Measurements from ENCODE around the gene TBX2. TPM values are rescaled to one million over a fixed set of nuclear protein-coding genes. Genes with fewer than 3 reads are reported as not detected.

TBX2 gene
- total RNA-seq, 1 experiment from 2014 or later: 1.2 TPM

DNA sequence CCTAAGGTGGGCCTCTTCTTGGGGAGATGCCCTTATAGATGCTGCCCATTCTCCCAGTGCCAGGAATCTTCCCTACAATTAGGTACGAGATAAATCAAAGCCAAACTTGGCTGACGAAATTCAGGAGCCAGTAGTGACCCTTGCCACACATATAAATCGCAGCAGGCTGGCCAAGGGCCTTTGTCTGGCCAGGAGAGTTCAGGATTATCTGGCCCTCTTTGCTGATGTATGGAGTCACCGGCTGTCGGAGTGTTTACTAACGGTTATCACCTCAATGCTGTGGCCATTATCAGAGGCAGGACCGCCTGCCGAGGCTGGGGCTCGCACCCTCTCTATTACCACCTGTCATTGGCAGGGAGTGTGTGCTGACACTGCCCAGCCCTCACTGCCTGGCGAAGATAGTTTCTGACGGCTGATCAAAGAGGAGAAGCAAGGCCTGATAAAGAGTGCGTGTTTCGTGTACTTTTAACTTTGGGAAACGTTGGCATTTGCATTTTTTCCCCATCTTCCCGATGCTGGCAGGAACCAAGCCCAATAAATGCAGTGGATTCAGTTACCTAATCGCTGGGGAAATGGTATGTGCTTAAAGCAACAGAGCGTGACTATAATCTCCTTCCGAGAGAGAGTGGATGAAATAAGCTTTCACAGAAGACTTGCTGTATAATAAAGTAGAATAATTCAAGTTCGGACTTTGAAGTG lies 32.8 kb upstream of the TBX2 start:
- DNase-seq (ENCODE audit: low read depth): no peak
- in situ Hi-C loops (cut with HindIII; ENCODE audit: low pct_unique_long_range_greater_than_20kb, low sequenced_read_pairs): no loop called here

DNA sequence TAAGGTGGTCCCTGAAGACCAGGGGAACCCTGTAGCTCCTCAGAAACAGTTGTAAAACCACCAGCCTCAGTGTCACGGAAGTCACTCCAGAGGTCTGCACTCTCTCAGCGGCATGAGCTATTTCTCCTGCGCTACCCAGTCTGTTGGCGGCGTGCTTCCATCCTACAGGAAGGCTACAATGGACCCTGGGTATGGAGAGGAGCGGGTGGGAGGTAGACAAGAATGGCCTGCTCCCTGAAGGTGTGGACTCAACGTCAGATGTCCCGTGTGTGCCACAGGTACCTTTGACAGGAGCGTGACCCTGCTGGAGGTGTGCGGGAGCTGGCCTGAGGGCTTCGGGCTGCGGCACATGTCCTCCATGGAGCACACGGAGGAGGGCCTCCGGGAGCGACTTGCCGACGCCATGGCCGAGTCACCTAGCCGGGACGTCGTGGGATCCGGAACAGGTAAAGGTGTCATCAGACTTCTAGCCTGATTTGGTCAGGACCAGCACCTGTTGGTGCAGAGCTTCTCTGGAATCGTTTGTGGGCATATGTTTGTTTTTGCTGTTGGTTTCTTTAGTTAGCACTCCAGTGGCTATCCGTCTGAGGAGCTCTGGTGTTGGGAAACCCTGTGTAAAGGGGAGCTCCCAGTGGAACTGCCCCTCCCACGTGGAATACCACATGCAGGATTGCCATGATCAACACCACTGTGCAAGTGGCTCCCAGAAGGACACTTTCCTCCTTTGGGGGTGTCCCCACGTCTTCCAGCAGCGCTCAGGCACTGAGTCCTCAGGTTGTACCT lies 31.4 kb upstream of the TBX2 start:
- DNase-seq (ENCODE audit: low read depth): no peak
- in situ Hi-C loops (cut with HindIII; ENCODE audit: low pct_unique_long_range_greater_than_20kb, low sequenced_read_pairs): no loop called here

DNA sequence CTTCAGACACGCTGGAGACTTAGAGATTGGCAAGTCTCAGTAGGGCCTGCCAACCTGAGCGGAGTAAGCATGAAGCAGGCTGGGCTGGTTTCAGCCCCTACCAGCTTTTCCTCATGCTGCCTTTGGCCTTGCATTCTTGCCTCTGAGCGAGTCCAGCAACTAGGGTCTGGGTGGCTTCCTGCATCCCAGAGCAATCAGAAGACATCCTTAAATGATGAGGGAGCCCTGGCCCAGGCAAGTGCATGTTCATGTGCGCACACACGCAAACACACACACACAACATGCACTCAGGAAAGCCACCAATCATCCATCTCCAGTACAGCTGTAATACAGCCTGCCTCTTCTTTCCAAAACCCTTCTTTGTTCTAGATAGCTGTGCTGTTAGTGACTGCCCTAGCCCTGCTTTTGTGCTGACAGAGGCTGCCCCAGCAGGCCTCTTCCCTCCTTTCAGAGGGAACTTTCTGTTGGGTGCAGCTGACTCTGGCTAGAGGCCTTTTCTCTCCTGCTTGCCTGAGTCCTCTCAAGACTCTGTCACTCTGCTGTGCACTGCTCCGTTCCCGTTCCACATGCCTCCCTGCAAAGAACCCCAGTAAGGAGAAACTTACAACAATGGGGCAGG lies 30.7 kb upstream of the TBX2 start:
- DNase-seq (ENCODE audit: low read depth): no peak
- in situ Hi-C loops (cut with HindIII; ENCODE audit: low pct_unique_long_range_greater_than_20kb, low sequenced_read_pairs): no loop called here

DNA sequence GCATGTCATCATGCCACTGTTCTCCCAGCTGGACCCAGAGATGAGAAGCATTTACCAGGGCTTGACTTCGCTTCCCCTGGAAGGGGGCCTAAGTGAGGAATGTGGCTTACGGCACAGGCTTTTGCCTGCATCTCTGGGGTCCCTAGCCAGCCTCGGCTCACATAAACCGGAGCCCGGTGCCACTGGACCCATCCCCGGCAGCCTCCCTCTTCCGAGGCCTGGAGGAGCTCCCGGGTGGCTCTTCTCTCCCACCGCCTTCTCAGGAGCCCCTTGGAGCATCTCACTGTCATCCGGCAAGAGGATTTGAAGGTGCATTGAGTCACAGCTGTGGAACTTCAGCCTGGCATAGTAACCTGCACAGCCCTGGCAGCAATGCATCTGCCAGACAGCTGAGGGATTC lies 29.9 kb upstream of the TBX2 start:
- DNase-seq (ENCODE audit: low read depth): no peak
- in situ Hi-C loops (cut with HindIII; ENCODE audit: low pct_unique_long_range_greater_than_20kb, low sequenced_read_pairs): no loop called here

GRCh38 chr17:61371179-61371578 lies 28.5 kb upstream of the TBX2 start:
- DNase-seq (ENCODE audit: low read depth): no peak
- in situ Hi-C loops (cut with HindIII; ENCODE audit: low pct_unique_long_range_greater_than_20kb, low sequenced_read_pairs): no loop called here

DNA sequence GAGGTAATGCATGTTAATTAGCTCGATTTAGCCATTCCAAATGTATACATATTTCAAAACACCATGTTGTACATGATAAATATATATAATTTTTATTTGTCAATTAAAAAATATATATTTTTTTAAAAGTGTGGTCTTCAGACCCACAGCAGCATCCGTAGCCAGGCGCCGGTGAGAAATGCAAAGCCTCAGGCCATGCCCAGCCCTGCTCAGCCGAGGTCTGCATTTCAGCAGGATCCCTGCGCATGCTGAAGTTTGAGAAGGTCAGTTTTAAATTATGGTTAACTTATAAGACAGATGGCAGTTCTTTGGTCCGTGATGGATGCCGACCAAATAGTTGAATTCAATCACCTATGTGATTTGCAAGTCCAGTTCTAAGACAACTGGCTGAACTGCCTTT lies 28.0 kb upstream of the TBX2 start:
- in situ Hi-C loops (cut with HindIII; ENCODE audit: low pct_unique_long_range_greater_than_20kb, low sequenced_read_pairs): no loop called here
- no peak for DNase-seq (ENCODE audit: low read depth)

GRCh38 chr17:61372436-61372835 lies 27.2 kb upstream of the TBX2 start:
- no peak for DNase-seq (ENCODE audit: low read depth)
- in situ Hi-C loops (cut with HindIII; ENCODE audit: low pct_unique_long_range_greater_than_20kb, low sequenced_read_pairs): no loop called here

DNA sequence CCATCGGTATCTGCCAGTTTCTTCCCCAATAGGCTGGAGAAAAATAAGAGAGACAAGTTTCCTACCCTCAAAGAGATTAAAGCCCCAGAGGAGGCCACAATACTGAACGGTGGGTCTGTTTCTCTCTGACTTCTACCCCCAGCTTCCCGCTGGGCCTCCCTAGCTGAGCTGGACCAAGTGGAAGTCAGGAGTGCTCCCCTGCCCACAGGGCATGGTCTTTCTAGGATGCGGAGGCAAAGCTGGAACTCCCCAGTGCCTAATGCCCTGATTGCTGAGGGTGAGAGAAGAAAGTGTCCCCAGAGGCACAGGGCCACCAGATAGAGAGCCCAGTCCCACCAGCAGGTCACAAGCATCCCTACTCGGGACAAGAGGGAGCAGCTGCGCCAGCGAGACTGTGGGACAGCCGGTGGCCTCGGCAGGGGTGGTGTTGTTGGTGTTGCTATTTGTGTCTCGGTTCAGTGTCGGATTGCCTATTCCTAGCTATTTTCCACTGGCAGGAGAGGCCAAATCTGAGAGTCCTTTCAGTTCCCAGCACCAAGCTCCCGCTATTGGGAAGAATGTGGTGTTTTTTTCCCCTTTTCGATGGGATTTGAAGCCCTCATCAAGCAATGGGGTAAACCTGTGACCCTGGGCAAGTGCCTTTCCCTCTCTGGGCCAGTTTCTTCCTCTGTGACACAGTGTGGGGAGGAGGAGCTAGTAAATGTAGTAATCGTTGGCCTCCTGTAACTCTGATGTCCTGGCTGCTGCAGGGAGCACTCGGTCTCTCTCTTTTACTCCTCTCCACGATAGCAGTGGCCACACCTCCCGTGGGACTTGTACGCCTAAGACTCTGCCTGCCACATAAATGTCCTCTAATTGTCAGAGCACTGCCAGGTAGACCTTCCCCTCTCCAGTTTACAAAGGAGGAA lies 22.5 kb upstream of the TBX2 start:
- in situ Hi-C loops (cut with HindIII; ENCODE audit: low pct_unique_long_range_greater_than_20kb, low sequenced_read_pairs): no loop called here
- no peak for DNase-seq (ENCODE audit: low read depth)

DNA sequence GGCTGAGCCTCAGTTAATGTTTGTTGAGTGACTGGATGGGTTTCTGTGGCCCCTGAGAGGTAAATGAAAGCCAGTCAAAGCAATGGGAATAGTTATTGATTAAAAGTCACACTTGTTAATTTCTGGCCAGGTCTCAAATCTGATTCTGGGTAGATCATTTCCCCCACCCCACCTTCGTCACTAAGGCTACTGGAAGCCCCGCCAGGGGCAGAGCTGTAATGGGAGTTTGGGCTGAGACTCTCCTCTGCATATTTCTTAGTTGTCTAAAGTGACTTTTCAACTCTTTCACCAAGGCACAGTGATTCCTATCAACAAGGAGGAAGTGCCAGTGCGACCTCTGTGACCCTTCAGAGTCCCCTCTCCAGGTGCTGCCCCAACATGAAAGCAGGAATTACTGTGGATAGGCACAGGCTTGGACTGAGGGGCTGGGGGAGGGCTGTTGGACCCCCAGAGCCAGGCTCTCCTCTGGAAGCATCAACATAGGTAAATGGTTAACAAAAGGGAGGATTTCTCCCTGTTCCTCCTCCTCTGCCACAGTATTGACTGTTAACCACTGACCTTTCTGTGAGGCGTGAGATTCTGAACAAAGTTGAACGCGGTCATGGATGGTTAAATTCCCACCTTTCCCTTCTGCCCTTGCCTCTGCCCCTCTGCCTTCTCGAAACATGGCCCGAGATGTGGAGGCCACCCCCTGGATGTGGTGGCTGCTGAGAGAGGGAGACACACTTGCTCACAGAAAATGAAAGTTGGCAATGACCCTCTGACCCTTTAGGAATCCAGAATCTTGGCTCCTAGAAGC lies 20.8 kb upstream of the TBX2 start:
- in situ Hi-C loops (cut with HindIII; ENCODE audit: low pct_unique_long_range_greater_than_20kb, low sequenced_read_pairs): no loop called here
- no peak for DNase-seq (ENCODE audit: low read depth)

- in situ Hi-C loops (cut with HindIII; ENCODE audit: low pct_unique_long_range_greater_than_20kb, low sequenced_read_pairs): no loop called here
- DNase-seq (ENCODE audit: low read depth): no peak
These were observed 20.0 kb upstream of the TBX2 start for GRCh38 chr17:61379457-61380216.

DNA sequence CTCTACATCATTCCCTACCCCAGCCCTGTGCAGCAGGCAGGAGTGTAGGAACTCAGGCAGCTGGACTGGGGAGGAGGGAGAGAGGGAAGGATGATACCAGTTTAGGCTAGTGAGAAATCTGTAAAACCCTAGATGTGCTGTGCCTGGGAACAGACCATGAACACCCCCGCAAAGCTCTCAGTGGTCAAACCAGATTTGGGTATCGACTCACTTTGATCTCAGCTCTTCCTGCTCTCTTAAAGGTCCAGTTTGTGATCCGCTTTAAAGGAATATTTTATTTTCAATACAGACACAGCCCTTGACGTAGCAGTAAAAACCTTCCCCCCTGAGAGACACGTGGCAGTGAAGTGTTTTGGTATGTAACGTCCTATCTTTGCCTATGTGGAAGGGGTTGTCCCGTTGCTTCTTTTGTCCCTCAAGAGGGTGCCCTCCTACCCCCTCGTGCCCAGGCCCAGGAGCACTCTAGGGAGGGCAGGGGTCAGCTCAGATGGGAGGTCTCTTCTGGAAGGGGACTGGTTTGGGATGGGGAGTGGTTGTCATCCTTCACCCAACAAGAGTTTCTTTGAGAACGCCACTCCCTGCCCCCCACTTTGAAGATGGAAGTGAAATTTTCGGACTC lies 19.3 kb upstream of the TBX2 start:
- in situ Hi-C loops (cut with HindIII; ENCODE audit: low pct_unique_long_range_greater_than_20kb, low sequenced_read_pairs): no loop called here
- DNase-seq (ENCODE audit: low read depth): no peak

GRCh38 chr17:61380836-61381525 lies 18.7 kb upstream of the TBX2 start:
- no peak for DNase-seq (ENCODE audit: low read depth)
- in situ Hi-C loops (cut with HindIII; ENCODE audit: low pct_unique_long_range_greater_than_20kb, low sequenced_read_pairs): no loop called here

- no peak for DNase-seq (ENCODE audit: low read depth)
- in situ Hi-C loops (cut with HindIII; ENCODE audit: low pct_unique_long_range_greater_than_20kb, low sequenced_read_pairs): no loop called here
These were observed 18.1 kb upstream of the TBX2 start for GRCh38 chr17:61381537-61381936.

DNA sequence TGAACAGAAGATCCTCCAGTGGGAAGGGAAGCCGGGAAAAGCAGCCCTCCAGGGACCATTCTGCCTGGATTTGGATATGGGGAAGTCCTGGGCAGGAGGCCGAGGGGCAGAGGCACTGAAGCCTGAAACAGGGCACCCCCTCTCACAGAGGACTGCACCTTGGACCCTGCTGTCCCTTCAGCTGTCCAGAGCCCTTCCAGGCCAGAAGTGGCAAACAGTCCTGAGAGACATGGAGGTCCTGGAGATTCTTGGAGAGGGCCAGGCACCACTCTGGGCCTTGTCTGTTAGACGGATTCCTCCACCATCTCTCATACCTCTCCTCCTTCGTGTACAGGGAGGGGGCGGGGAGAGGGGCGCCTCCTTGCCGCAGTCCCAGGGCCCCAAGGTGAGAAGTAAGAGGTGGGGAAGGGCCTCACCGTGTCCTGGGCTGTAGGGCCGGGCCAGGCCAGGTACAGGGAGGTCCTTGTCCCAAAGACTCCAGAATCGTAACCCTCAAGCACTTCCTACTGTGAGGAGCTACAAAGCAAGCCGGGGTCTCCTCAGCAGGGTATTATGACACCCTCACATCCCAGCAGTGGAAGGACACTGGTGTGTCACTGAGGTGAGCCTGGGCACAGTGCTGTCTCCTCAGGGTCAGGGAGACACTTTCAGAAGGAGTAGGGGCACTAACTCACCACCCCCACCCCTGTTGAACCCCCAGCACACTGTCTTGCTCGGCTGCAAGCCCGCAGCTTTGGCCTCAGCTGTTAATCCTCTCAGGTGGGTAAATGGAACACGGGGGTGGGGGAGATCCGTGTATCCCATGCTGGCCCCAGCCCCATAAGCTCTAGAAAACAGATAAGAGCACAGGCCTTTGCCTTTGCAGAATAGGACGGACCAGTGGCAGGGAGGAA lies 16.6 kb upstream of the TBX2 start:
- in situ Hi-C loops (cut with HindIII; ENCODE audit: low pct_unique_long_range_greater_than_20kb, low sequenced_read_pairs): no loop called here
- no peak for DNase-seq (ENCODE audit: low read depth)

GRCh38 chr17:61383689-61384201 lies 15.9 kb upstream of the TBX2 start:
- in situ Hi-C loops (cut with HindIII; ENCODE audit: low pct_unique_long_range_greater_than_20kb, low sequenced_read_pairs): no loop called here
- DNase-seq (ENCODE audit: low read depth): no peak
